ENCODE measurements around the gene HRG. TPM values are rescaled to one million over a fixed set of nuclear protein-coding genes. Genes with fewer than 3 reads are reported as not detected.

The HRG gene
- total RNA-seq, 4 donors from 2014 or later = not detected

- Histone ChIP-seq H3K9me3 (no peaks in the 10 kb centered on the region), H3K27me3 (peaks cover 22% of the 10 kb centered on the region), H3K4me3 (no peak overlapping the region), H3K36me3 (no peaks in the 10 kb centered on the region), H3K27ac (no peak overlapping the region), H3K4me1 (no peaks in the 10 kb centered on the region)
- no peak for ATAC-seq
- WGBS, 2 donors (ENCODE audit: low coverage in 1 of 2) = 79 to 83% methylated on average over 3 of the region's 3 CpGs
- TF ChIP-seq POLR2A (IDR thresholded peaks at IDR 0.05) (no peak), POLR2AphosphoS5 (IDR thresholded peaks at IDR 0.05) (no peak), EP300 (IDR thresholded peaks at IDR 0.05) (no peak)
- TF ChIP-seq, protein P1, sequence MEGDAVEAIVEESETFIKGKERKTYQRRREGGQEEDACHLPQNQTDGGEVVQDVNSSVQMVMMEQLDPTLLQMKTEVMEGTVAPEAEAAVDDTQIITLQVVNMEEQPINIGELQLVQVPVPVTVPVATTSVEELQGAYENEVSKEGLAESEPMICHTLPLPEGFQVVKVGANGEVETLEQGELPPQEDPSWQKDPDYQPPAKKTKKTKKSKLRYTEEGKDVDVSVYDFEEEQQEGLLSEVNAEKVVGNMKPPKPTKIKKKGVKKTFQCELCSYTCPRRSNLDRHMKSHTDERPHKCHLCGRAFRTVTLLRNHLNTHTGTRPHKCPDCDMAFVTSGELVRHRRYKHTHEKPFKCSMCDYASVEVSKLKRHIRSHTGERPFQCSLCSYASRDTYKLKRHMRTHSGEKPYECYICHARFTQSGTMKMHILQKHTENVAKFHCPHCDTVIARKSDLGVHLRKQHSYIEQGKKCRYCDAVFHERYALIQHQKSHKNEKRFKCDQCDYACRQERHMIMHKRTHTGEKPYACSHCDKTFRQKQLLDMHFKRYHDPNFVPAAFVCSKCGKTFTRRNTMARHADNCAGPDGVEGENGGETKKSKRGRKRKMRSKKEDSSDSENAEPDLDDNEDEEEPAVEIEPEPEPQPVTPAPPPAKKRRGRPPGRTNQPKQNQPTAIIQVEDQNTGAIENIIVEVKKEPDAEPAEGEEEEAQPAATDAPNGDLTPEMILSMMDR (IDR thresholded peaks at IDR 0.05) = no peak
These were observed 5.2 kb downstream of the HRG start for GRCh38 chr3:186671051-186671450.

DNA sequence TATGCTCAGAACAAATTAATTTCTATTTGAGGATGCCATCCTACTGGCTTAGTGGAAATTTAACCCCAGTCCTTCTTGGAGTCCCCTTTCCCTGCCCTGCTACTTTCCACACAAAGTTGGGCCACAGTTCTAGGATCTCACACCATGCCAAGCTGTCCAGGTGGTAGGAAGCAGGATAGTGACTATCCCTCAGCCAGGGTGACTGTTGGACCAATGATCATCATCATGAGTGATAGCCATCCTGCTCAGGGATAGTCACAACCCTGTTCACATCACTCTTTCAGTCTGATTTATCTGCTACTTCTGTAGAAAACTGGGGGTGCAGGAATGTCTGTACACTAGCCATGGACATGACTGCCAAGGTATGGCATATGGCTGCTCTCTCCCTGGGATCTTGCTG lies 12.8 kb downstream of the HRG start:
- TF ChIP-seq, protein P1 (IDR thresholded peaks at IDR 0.05) = no peak
- TF ChIP-seq EP300 (IDR thresholded peaks at IDR 0.05) = no peak
- no peak for TF ChIP-seq POLR2AphosphoS5 (IDR thresholded peaks at IDR 0.05)
- TF ChIP-seq POLR2A (IDR thresholded peaks at IDR 0.05) = no peak
- Histone ChIP-seq H3K4me3 (no peak overlapping the region), H3K36me3 (no peaks in the 10 kb centered on the region), H3K9me3 (no peaks in the 10 kb centered on the region), H3K27ac (no peak overlapping the region), H3K4me1 (no peaks in the 10 kb centered on the region), H3K27me3 (peaks cover 26% of the 10 kb centered on the region)
- no peak for ATAC-seq

DNA sequence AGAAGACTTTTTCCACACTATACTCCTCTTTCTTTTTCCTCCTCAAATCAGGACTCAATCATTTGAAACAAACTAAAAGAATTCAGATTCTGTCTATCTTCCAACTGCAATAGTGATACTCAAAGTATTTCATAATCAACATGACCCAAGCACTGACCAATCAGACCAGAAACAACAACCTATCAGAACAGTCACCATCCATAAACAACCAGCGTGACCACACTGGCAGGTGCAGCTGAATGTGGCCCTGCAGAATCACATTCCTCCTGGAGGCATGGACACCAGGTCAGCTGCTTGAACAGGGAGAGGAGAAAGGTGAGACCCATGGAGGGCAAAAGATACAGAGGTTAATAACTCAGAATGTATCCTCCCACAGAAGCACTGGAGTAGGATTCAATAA lies 13.3 kb downstream of the HRG start:
- Histone ChIP-seq H3K4me3 (no peak overlapping the region), H3K36me3 (no peaks in the 10 kb centered on the region), H3K27ac (no peak overlapping the region), H3K27me3 (peaks cover 27% of the 10 kb centered on the region), H3K9me3 (no peaks in the 10 kb centered on the region), H3K4me1 (no peaks in the 10 kb centered on the region)
- 44 to 50% methylated on average over 1 of the region's 1 CpG for WGBS, 2 donors (ENCODE audit: low coverage in 1 of 2)
- TF ChIP-seq, protein P1 (IDR thresholded peaks at IDR 0.05) = no peak
- ATAC-seq = no peak

GRCh38 chr3:186680869-186681268 lies 15.1 kb downstream of the HRG start:
- ATAC-seq = no peak
- H3K27me3 ChIP-seq = peaks cover 30% of the 10 kb centered on the region
- WGBS, 2 donors (ENCODE audit: low coverage in 1 of 2) = 71 to 100% methylated on average over 1 of the region's 1 CpG
- no peaks in the 10 kb centered on the region for H3K9me3 ChIP-seq
- TF ChIP-seq, protein P1 (IDR thresholded peaks at IDR 0.05) = no peak
- no peak for TF ChIP-seq EP300 (IDR thresholded peaks at IDR 0.05)
- no peak for TF ChIP-seq POLR2A (IDR thresholded peaks at IDR 0.05)
- no peak for TF ChIP-seq POLR2AphosphoS5 (IDR thresholded peaks at IDR 0.05)
- no peaks in the 10 kb centered on the region for H3K4me1 ChIP-seq
- H3K36me3 ChIP-seq = no peaks in the 10 kb centered on the region
- no peak overlapping the region for H3K4me3 ChIP-seq
- H3K27ac ChIP-seq = no peak overlapping the region

- no peak for ATAC-seq
- no peaks in the 10 kb centered on the region for H3K9me3 ChIP-seq
- no peaks in the 10 kb centered on the region for H3K4me1 ChIP-seq
- H3K27me3 ChIP-seq = peaks cover 24% of the 10 kb centered on the region
- no peaks in the 10 kb centered on the region for H3K36me3 ChIP-seq
- TF ChIP-seq POLR2AphosphoS5 (IDR thresholded peaks at IDR 0.05) = no peak
- TF ChIP-seq, protein P1 (IDR thresholded peaks at IDR 0.05) = no peak
- TF ChIP-seq EP300 (IDR thresholded peaks at IDR 0.05) = no peak
- no peak for TF ChIP-seq POLR2A (IDR thresholded peaks at IDR 0.05)
- H3K4me3 ChIP-seq = no peak overlapping the region
- H3K27ac ChIP-seq = no peak overlapping the region
- 0 to 73% methylated on average over 1 to 3 of the region's 3 CpGs for WGBS, 2 donors (ENCODE audit: low coverage in 1 of 2)
These were observed 17.0 kb downstream of the HRG start for GRCh38 chr3:186682812-186683211.

Measured in gastroesophageal sphincter (tissue), 4 donors.